ENCODE results near the gene MYO1D.
"Not testable (repeated sequence)": the region's sequence is repeated elsewhere in the genome, so short reads cannot be mapped to it uniquely, and the experiment has no call there.

Gene MYO1D

GRCh38 chr17:32654324-32654723 is 222.6 kb downstream of the MYO1D start:
- H3K27ac ChIP-seq (ENCODE audit: insufficient read depth, low read length, poor library complexity, severe bottlenecking), result no peak overlapping the region
- no peaks in the 10 kb centered on the region for H3K27me3 ChIP-seq (replicated peaks; ENCODE audit: control insufficient read depth, insufficient read depth, low read length, poor library complexity, severe bottlenecking)
- no peaks in the 10 kb centered on the region for H3K9me3 ChIP-seq (ENCODE audit: control insufficient read depth, low read length)
- no peak overlapping the region for H3K4me3 ChIP-seq (ENCODE audit: insufficient read depth, low read depth, low read length, poor library complexity, severe bottlenecking)
- H3K36me3 ChIP-seq (ENCODE audit: control insufficient read depth, insufficient read depth, low read length), result peaks cover 7% of the 10 kb centered on the region
- DNase-seq, result no peak
- H3K4me1 ChIP-seq (ENCODE audit: control insufficient read depth, insufficient read depth, low read length, poor library complexity, severe bottlenecking), result no peaks in the 10 kb centered on the region

GRCh38 chr17:32651084-32651483 is 225.8 kb downstream of the MYO1D start:
- H3K27ac ChIP-seq (ENCODE audit: insufficient read depth, low read length, poor library complexity, severe bottlenecking), result no peak overlapping the region
- H3K4me3 ChIP-seq (ENCODE audit: insufficient read depth, low read depth, low read length, poor library complexity, severe bottlenecking), result no peak overlapping the region
- no peaks in the 10 kb centered on the region for H3K9me3 ChIP-seq (ENCODE audit: control insufficient read depth, low read length)
- peaks cover 7% of the 10 kb centered on the region for H3K36me3 ChIP-seq (ENCODE audit: control insufficient read depth, insufficient read depth, low read length)
- no peaks in the 10 kb centered on the region for H3K27me3 ChIP-seq (replicated peaks; ENCODE audit: control insufficient read depth, insufficient read depth, low read length, poor library complexity, severe bottlenecking)
- no peaks in the 10 kb centered on the region for H3K4me1 ChIP-seq (ENCODE audit: control insufficient read depth, insufficient read depth, low read length, poor library complexity, severe bottlenecking)
- DNase-seq, result no peak

GRCh38 chr17:32648450-32648849 is 228.5 kb downstream of the MYO1D start:
- H3K9me3 ChIP-seq (ENCODE audit: control insufficient read depth, low read length), result no peaks in the 10 kb centered on the region
- H3K27ac ChIP-seq (ENCODE audit: insufficient read depth, low read length, poor library complexity, severe bottlenecking), result no peak overlapping the region
- H3K4me3 ChIP-seq (ENCODE audit: insufficient read depth, low read depth, low read length, poor library complexity, severe bottlenecking), result no peak overlapping the region
- H3K4me1 ChIP-seq (ENCODE audit: control insufficient read depth, insufficient read depth, low read length, poor library complexity, severe bottlenecking), result no peaks in the 10 kb centered on the region
- H3K27me3 ChIP-seq (replicated peaks; ENCODE audit: control insufficient read depth, insufficient read depth, low read length, poor library complexity, severe bottlenecking), result no peaks in the 10 kb centered on the region
- no peak for DNase-seq
- H3K36me3 ChIP-seq (ENCODE audit: control insufficient read depth, insufficient read depth, low read length), result peaks cover 7% of the 10 kb centered on the region

GRCh38 chr17:32646941-32647340 is 230.0 kb downstream of the MYO1D start:
- H3K27me3 ChIP-seq (replicated peaks; ENCODE audit: control insufficient read depth, insufficient read depth, low read length, poor library complexity, severe bottlenecking), result no peaks in the 10 kb centered on the region
- DNase-seq, result no peak

GRCh38 chr17:32641514-32641913 is 235.4 kb downstream of the MYO1D start:
- H3K36me3 ChIP-seq (ENCODE audit: control insufficient read depth, insufficient read depth, low read length); H3K27ac ChIP-seq (ENCODE audit: insufficient read depth, low read length, poor library complexity, severe bottlenecking); H3K9me3 ChIP-seq (ENCODE audit: control insufficient read depth, low read length); H3K4me3 ChIP-seq (ENCODE audit: insufficient read depth, low read depth, low read length, poor library complexity, severe bottlenecking); H3K4me1 ChIP-seq (ENCODE audit: control insufficient read depth, insufficient read depth, low read length, poor library complexity, severe bottlenecking); DNase-seq; H3K27me3 ChIP-seq (replicated peaks; ENCODE audit: control insufficient read depth, insufficient read depth, low read length, poor library complexity, severe bottlenecking): not testable (repeated sequence)

More at GRCh38 chr17:32646941-32647340, 230.0 kb downstream of the MYO1D start:
- no peak overlapping the region for H3K27ac ChIP-seq (ENCODE audit: insufficient read depth, low read length, poor library complexity, severe bottlenecking)
- no peak overlapping the region for H3K4me3 ChIP-seq (ENCODE audit: insufficient read depth, low read depth, low read length, poor library complexity, severe bottlenecking)
- no peaks in the 10 kb centered on the region for H3K4me1 ChIP-seq (ENCODE audit: control insufficient read depth, insufficient read depth, low read length, poor library complexity, severe bottlenecking)
- H3K9me3 ChIP-seq (ENCODE audit: control insufficient read depth, low read length), result no peaks in the 10 kb centered on the region
- H3K36me3 ChIP-seq (ENCODE audit: control insufficient read depth, insufficient read depth, low read length), result peaks cover 7% of the 10 kb centered on the region

GRCh38 chr17:32636598-32637218 is 240.2 kb downstream of the MYO1D start:
- Histone ChIP-seq H3K4me1 (ENCODE audit: control insufficient read depth, insufficient read depth, low read length, poor library complexity, severe bottlenecking) (no peaks in the 10 kb centered on the region), H3K9me3 (ENCODE audit: control insufficient read depth, low read length) (no peaks in the 10 kb centered on the region), H3K27ac (ENCODE audit: insufficient read depth, low read length, poor library complexity, severe bottlenecking) (no peak overlapping the region), H3K27me3 (replicated peaks; ENCODE audit: control insufficient read depth, insufficient read depth, low read length, poor library complexity, severe bottlenecking) (no peaks in the 10 kb centered on the region), H3K4me3 (ENCODE audit: insufficient read depth, low read depth, low read length, poor library complexity, severe bottlenecking) (no peak overlapping the region), H3K36me3 (ENCODE audit: control insufficient read depth, insufficient read depth, low read length) (no peaks in the 10 kb centered on the region)
- no peak for DNase-seq

GRCh38 chr17:32634167-32634566 is 242.8 kb downstream of the MYO1D start:
- Histone ChIP-seq H3K4me3 (ENCODE audit: insufficient read depth, low read depth, low read length, poor library complexity, severe bottlenecking) (no peak overlapping the region), H3K27me3 (replicated peaks; ENCODE audit: control insufficient read depth, insufficient read depth, low read length, poor library complexity, severe bottlenecking) (no peaks in the 10 kb centered on the region), H3K9me3 (ENCODE audit: control insufficient read depth, low read length) (no peaks in the 10 kb centered on the region), H3K36me3 (ENCODE audit: control insufficient read depth, insufficient read depth, low read length) (no peaks in the 10 kb centered on the region), H3K4me1 (ENCODE audit: control insufficient read depth, insufficient read depth, low read length, poor library complexity, severe bottlenecking) (no peaks in the 10 kb centered on the region), H3K27ac (ENCODE audit: insufficient read depth, low read length, poor library complexity, severe bottlenecking) (no peak overlapping the region)
- DNase-seq, result no peak

- Histone ChIP-seq H3K36me3 (ENCODE audit: control insufficient read depth, insufficient read depth, low read length) (no peaks in the 10 kb centered on the region), H3K27ac (ENCODE audit: insufficient read depth, low read length, poor library complexity, severe bottlenecking) (no peak overlapping the region), H3K27me3 (replicated peaks; ENCODE audit: control insufficient read depth, insufficient read depth, low read length, poor library complexity, severe bottlenecking) (no peaks in the 10 kb centered on the region), H3K4me1 (ENCODE audit: control insufficient read depth, insufficient read depth, low read length, poor library complexity, severe bottlenecking) (no peaks in the 10 kb centered on the region), H3K9me3 (ENCODE audit: control insufficient read depth, low read length) (no peaks in the 10 kb centered on the region), H3K4me3 (ENCODE audit: insufficient read depth, low read depth, low read length, poor library complexity, severe bottlenecking) (no peak overlapping the region)
- DNase-seq, result no peak
Measured at GRCh38 chr17:32631341-32632096, 245.4 kb downstream of the MYO1D start.

GRCh38 chr17:32629563-32630190 is 247.2 kb downstream of the MYO1D start:
- DNase-seq, result no peak
- Histone ChIP-seq H3K4me1 (ENCODE audit: control insufficient read depth, insufficient read depth, low read length, poor library complexity, severe bottlenecking) (no peaks in the 10 kb centered on the region), H3K27ac (ENCODE audit: insufficient read depth, low read length, poor library complexity, severe bottlenecking) (no peak overlapping the region), H3K4me3 (ENCODE audit: insufficient read depth, low read depth, low read length, poor library complexity, severe bottlenecking) (no peak overlapping the region), H3K27me3 (replicated peaks; ENCODE audit: control insufficient read depth, insufficient read depth, low read length, poor library complexity, severe bottlenecking) (no peaks in the 10 kb centered on the region), H3K9me3 (ENCODE audit: control insufficient read depth, low read length) (no peaks in the 10 kb centered on the region), H3K36me3 (ENCODE audit: control insufficient read depth, insufficient read depth, low read length) (no peaks in the 10 kb centered on the region)

All from effector memory CD4-positive, alpha-beta T cell (primary cell).